Esophagus muscularis mucosa (tissue), 4 donors: ENCODE data around the gene ELP1. TPM values are rescaled to one million over a fixed set of nuclear protein-coding genes. Genes with fewer than 3 reads are reported as not detected.
A peak's percentile ranks its signal among the peaks of the same experiment; 100 is the strongest.

Source experiments
- DNase-seq: peaks from one replicate; pipeline ENCODE4 v3.0.0-alpha.2; 2017; ENCODE audit errors: extremely low spot score
- H3K27ac ChIP-seq, 4 donors: fragments of 200-600 bp; sonication (generic); replicated peaks in 1 of 4; 1 replicate in 3 of 4; 2 replicates in 1 of 4; pipeline ENCODE4 v1.5.1; 2016 to 2019; ENCODE audit warnings: mild to moderate bottlenecking in 1 of 4
- H3K27me3 ChIP-seq, 4 donors: fragments of 200-600 bp; sonication (generic); one replicate each; pipeline versions ENCODE4 v1.5.1 to v1.6.0; 2016 to 2019
- H3K36me3 ChIP-seq, 4 donors: fragments of 200-600 bp; sonication (generic); one replicate each; pipeline ENCODE4 v1.5.1; 2016 to 2019
- H3K4me1 ChIP-seq, 4 donors: fragments of 200-600 bp; sonication (generic); one replicate each; pipeline ENCODE4 v1.5.1; 2016 to 2019
- H3K4me3 ChIP-seq, 4 donors: fragments of 200-600 bp; sonication (generic); 1 replicate in 2 of 4; 2 replicates in 2 of 4; pipeline ENCODE4 v1.5.1; 2016 to 2019; ENCODE audit warnings: mild to moderate bottlenecking in 4 of 4, moderate library complexity in 1 of 4
- H3K9me3 ChIP-seq, 4 donors: fragments of 200-600 bp; sonication (generic); 1 replicate in 3 of 4; 2 replicates in 1 of 4; pipeline ENCODE4 v1.5.1; 2016 to 2019
- CTCF ChIP-seq, 3 experiments: fragments of 200-600 bp in 2 of 3; fragments of 450-650 bp in 1 of 3; sonication (generic) in 2 of 3; IDR thresholded peaks; one replicate each; pipeline ENCODE4 v1.5.1; 2017 to 2019; ENCODE audit warnings: antibody characterized with exemption in 3 of 3, mild to moderate bottlenecking in 2 of 3, moderate library complexity in 1 of 3
- EP300 ChIP-seq: sonication (generic); formaldehyde crosslinking; IDR thresholded peaks from one replicate; pipeline ENCODE4 v1.6.1; 2017; ENCODE audit warnings: antibody characterized with exemption
- POLR2A ChIP-seq: fragments of 450-650 bp; IDR thresholded peaks from one replicate; pipeline ENCODE4 v1.6.1; 2017; ENCODE audit warnings: antibody characterized with exemption, moderate library complexity, mild to moderate bottlenecking, low read depth
- POLR2AphosphoS5 ChIP-seq, 2 donors: sonication (generic); formaldehyde crosslinking; IDR thresholded peaks; one replicate each; pipeline ENCODE4 v1.6.1; 2017; ENCODE audit warnings: antibody characterized with exemption in 2 of 2
- WGBS: methylation state at CpG from one replicate; pipeline ENCODE4 v1.1.5; 2018; 5-methylcytosine and 5-hydroxymethylcytosine counted together
- intact Hi-C: fragments of 100-400 bp; cut with DNase I; formaldehyde crosslinking; loops from one replicate; pipeline ENCODE4 v1.15.1; 2023
- small RNA-seq, 3 donors: library from RNA; depleted of rRNA; stranded (forward); fragments of <200 nt; gene quantifications; one replicate each; pipeline ENCODE3, GENCODE V24; 2016
- total RNA-seq, 4 donors: library from RNA; depleted of rRNA; stranded (reverse); fragments of >200 nt; gene quantifications; one replicate each; pipeline versions ENCODE4 v1.1.0 to v1.2.1, GENCODE V29; 2016

ELP1 gene
- total RNA-seq, 4 donors from 2014 or later: 14.1 to 16.2 (median 14.5) TPM

- no peak for TF ChIP-seq POLR2AphosphoS5 (IDR thresholded peaks at IDR 0.05)
- no peak for TF ChIP-seq CTCF (IDR thresholded peaks at IDR 0.05)
- TF ChIP-seq EP300: no peak
- TF ChIP-seq POLR2A: no peak
- Histone ChIP-seq H3K27ac (no peak overlapping the region), H3K4me3 (no peak overlapping the region), H3K4me1 (no peaks in the 10 kb centered on the region), H3K9me3 (no peaks in the 10 kb centered on the region), H3K27me3 (no peaks in the 10 kb centered on the region), H3K36me3 (no peaks in the 10 kb centered on the region)
- WGBS: 74% methylated on average over 1 of the region's 1 CpG
- intact Hi-C loops: no loop called here
- no peak for DNase-seq
These were observed 102.3 kb downstream of the ELP1 start for GRCh38 chr9:108831496-108832178.

- no peaks in the 10 kb centered on the region for H3K9me3 ChIP-seq
- H3K27ac ChIP-seq: no peak overlapping the region
- no peak overlapping the region for H3K4me3 ChIP-seq
- no peaks in the 10 kb centered on the region for H3K27me3 ChIP-seq
- 74% methylated on average over 2 of the region's 2 CpGs for WGBS
- no peaks in the 10 kb centered on the region for H3K4me1 ChIP-seq
- TF ChIP-seq POLR2AphosphoS5 (IDR thresholded peaks at IDR 0.05): no peak
- no peak for TF ChIP-seq EP300
- no peak for TF ChIP-seq CTCF (IDR thresholded peaks at IDR 0.05)
- no peak for TF ChIP-seq POLR2A
- intact Hi-C loops: no loop called here
- no peak for DNase-seq
- H3K36me3 ChIP-seq: no peaks in the 10 kb centered on the region
These were observed 103.7 kb downstream of the ELP1 start for GRCh38 chr9:108830272-108830671.

GRCh38 chr9:108823829-108824228 is 110.1 kb downstream of the ELP1 start:
- Histone ChIP-seq H3K27me3 (no peaks in the 10 kb centered on the region), H3K27ac (no peak overlapping the region), H3K36me3 (no peaks in the 10 kb centered on the region), H3K4me1 (no peaks in the 10 kb centered on the region), H3K4me3 (no peak overlapping the region), H3K9me3 (peaks cover 0 to 11% (median 0%) of the 10 kb centered on the region in 4 donors)
- peak; percentile 26 for DNase-seq
- no peak for TF ChIP-seq CTCF (IDR thresholded peaks at IDR 0.05)
- no peak for TF ChIP-seq EP300
- TF ChIP-seq POLR2AphosphoS5 (IDR thresholded peaks at IDR 0.05): no peak
- TF ChIP-seq POLR2A: no peak
- WGBS: 78% methylated on average over 3 of the region's 3 CpGs
- intact Hi-C loops: no loop called here

Small RNA genes lying within 50 kb of the gene (small RNA-seq; reads per million reads assigned to genes)
- 0 reads per million in 3 donors for gene AL359692.1

Other genes with a start within 250 kb of the ELP1 start
- gene ACTL7B, start 78.1 kb downstream of the ELP1 start, total RNA-seq: not detected
- not detected for gene ACTL7A, start 71.9 kb downstream of the ELP1 start, total RNA-seq
- gene ABITRAM, start 276 bp upstream of the ELP1 start, total RNA-seq: 10 to 100 TPM in 1 of 4 donors, 1 to 10 TPM in 3; 6.3 to 11.2 (median 9.4) TPM
- gene CTNNAL1, start 79.4 kb upstream of the ELP1 start, total RNA-seq: 10 to 100 TPM; 59.6 to 88.9 (median 69.6) TPM
- gene TMEM245, start 185.8 kb upstream of the ELP1 start, total RNA-seq: 100 to 1,000 TPM; 109 to 192 (median 137) TPM
- 1 to 10 TPM; 2.5 to 7.6 (median 5.3) TPM for gene FRRS1L, start 233.1 kb upstream of the ELP1 start, total RNA-seq